HepG2 (cell line): ENCODE data around the gene ANO10. TPM values are rescaled to one million over a fixed set of nuclear protein-coding genes. Genes with fewer than 3 reads are reported as not detected.

Experiments
- ATAC-seq: fragments of 200-7000 bp; cut with Tn5 transposase; 3 replicates; pipeline ENCODE4 v1.9.1; 2020; ENCODE audit warnings: mild to moderate bottlenecking, moderate library complexity
- BruUV-seq: library from RNA; stranded (reverse); fragments of 400-500 nt; replicated peaks from 2 replicates; lab custom pipeline; 2021; lab: Mats Ljungman, UMichigan
- CTCF ChIA-PET: fragments of 300-600 bp; formaldehyde crosslinking; extraction: SDS; loops from one replicate; lab custom pipeline; 2021; ENCODE audit warnings: low total read pairs, inconsistent platforms, low intra/inter-chr PET ratio; lab: Yijun Ruan, JAX
- POLR2A ChIA-PET: fragments of 350-600 bp; sonication (Branson Sonifier 250); formaldehyde crosslinking; loops from one replicate; lab custom pipeline; 2020; ENCODE audit warnings: antibody characterized with exemption, inconsistent platforms; lab: Yijun Ruan, JAX
- DNase-seq: peaks from one replicate; pipeline ENCODE4 v3.0.0-alpha.2; 2015; ENCODE audit warnings: low spot score
- FAIRE-seq: peaks from 3 replicates; lab custom pipeline; 2011; peaks lifted over from hg19 to GRCh38; lab: Jason Lieb, UNC
- H2AFZ ChIP-seq: one replicate; pipeline ENCODE4 v1.6.1; 2011; ENCODE audit warnings: low read length, inconsistent platforms
- H3K27ac ChIP-seq: fragments of 300-600 bp; 3 replicates; pipeline ENCODE4 v1.8.0; 2011; ENCODE audit warnings: mixed run types, mild to moderate bottlenecking, mixed read lengths, low read length, inconsistent platforms; ENCODE audit not compliant: insufficient read depth; ENCODE audit errors: extremely low read length
- H3K27me3 ChIP-seq, 2 experiments: fragments of 200-600 bp in 1 of 2; 2 replicates in 1 of 2; 3 replicates in 1 of 2; pipeline versions ENCODE4 v1.6.0 to v1.8.0; 2011; ENCODE audit warnings: low read length in 2 of 2, mild to moderate bottlenecking in 2 of 2, moderate library complexity in 2 of 2, inconsistent platforms in 1 of 2; ENCODE audit not compliant: insufficient read depth in 2 of 2, control insufficient read depth in 1 of 2
- H3K36me3 ChIP-seq, 2 experiments: fragments of 200-600 bp in 1 of 2; replicated peaks in 1 of 2; 2 replicates in 1 of 2; 3 replicates in 1 of 2; pipeline versions ENCODE4 v1.5.1 to v1.8.0; 2011; ENCODE audit warnings: low read length in 2 of 2, inconsistent platforms in 1 of 2; ENCODE audit not compliant: insufficient read depth in 2 of 2, control insufficient read depth in 1 of 2
- H3K4me1 ChIP-seq: 2 replicates; pipeline ENCODE4 v1.5.1; 2012; ENCODE audit warnings: low read length, inconsistent platforms; ENCODE audit not compliant: insufficient read depth
- H3K4me2 ChIP-seq: 2 replicates; pipeline ENCODE4 v1.6.0; 2011; ENCODE audit warnings: low read depth, low read length, inconsistent platforms
- H3K4me3 ChIP-seq, 3 experiments: fragments of 200-600 bp in 1 of 3; sonication (generic), shearing (Covaris generic) in 1 of 3; replicated peaks in 1 of 3; 2 replicates each; pipeline ENCODE4 v1.5.1; 2011 to 2016; ENCODE audit warnings: low read length in 3 of 3, inconsistent platforms in 2 of 3, low read depth in 2 of 3, mild to moderate bottlenecking in 2 of 3, control low read depth in 1 of 3, mixed read lengths in 1 of 3; ENCODE audit not compliant: insufficient read depth in 1 of 3
- H3K79me2 ChIP-seq: one replicate; pipeline ENCODE4 v1.6.1; 2011; ENCODE audit warnings: low read length, inconsistent platforms; ENCODE audit not compliant: insufficient read depth
- H3K9ac ChIP-seq: 2 replicates; pipeline ENCODE4 v1.6.0; 2011; ENCODE audit warnings: mild to moderate bottlenecking, low read depth, low read length, inconsistent platforms; ENCODE audit not compliant: insufficient read depth
- H3K9me3 ChIP-seq: 2 replicates; pipeline ENCODE4 v1.5.1; 2012; ENCODE audit warnings: mild to moderate bottlenecking, low read length
- H4K20me1 ChIP-seq: 2 replicates; pipeline ENCODE4 v1.6.0; 2011; ENCODE audit warnings: inconsistent platforms, mild to moderate bottlenecking, low read length, moderate library complexity; ENCODE audit not compliant: insufficient read depth
- HOXA7 ChIP-seq: sonication (generic); formaldehyde crosslinking; IDR thresholded peaks from 2 replicates; pipeline ENCODE4 v1.8.1; 2022; ENCODE audit warnings: mild to moderate bottlenecking, missing genetic modification reagents, moderate library complexity
- JUN ChIP-seq: sonication (generic); formaldehyde crosslinking; IDR thresholded peaks from 2 replicates; pipeline ENCODE4 v1.4.0; 2020; ENCODE audit warnings: mild to moderate bottlenecking, missing genetic modification reagents
- JUNB ChIP-seq: sonication (generic); formaldehyde crosslinking; IDR thresholded peaks from 2 replicates; pipeline ENCODE4 v1.8.0; 2022; ENCODE audit warnings: missing genetic modification reagents, mild to moderate bottlenecking, borderline replicate concordance
- POGZ ChIP-seq: sonication (generic); formaldehyde crosslinking; IDR thresholded peaks from 2 replicates; pipeline ENCODE4 v1.4.0; 2020; ENCODE audit warnings: mild to moderate bottlenecking, missing genetic modification reagents
- POLR2A ChIP-seq, 2 experiments: IDR thresholded peaks; 2 replicates each; pipeline ENCODE4 v1.6.1; 2011; ENCODE audit warnings: low read depth in 2 of 2, low read length in 2 of 2, mild to moderate bottlenecking in 1 of 2, moderate library complexity in 1 of 2; ENCODE audit not compliant: insufficient read depth in 1 of 2
- RAD21 ChIP-seq: fragments of 450-650 bp; formaldehyde crosslinking; IDR thresholded peaks from 2 replicates; pipeline ENCODE4 v1.5.0; 2020; ENCODE audit warnings: mild to moderate bottlenecking
- RFX3 ChIP-seq: IDR thresholded peaks from 2 replicates; pipeline ENCODE4 v1.6.1; 2016; ENCODE audit warnings: missing biosample characterization, missing genetic modification reagents
- RXRB ChIP-seq: IDR thresholded peaks from 2 replicates; pipeline ENCODE4 v1.6.1; 2016; ENCODE audit warnings: borderline replicate concordance, missing genetic modification reagents, missing compliant biosample characterization
- SOX5 ChIP-seq: IDR thresholded peaks from 2 replicates; pipeline ENCODE4 v1.6.1; 2016; ENCODE audit warnings: borderline replicate concordance
- U2AF2 ChIP-seq: fragments of 200-400 bp; formaldehyde crosslinking; IDR thresholded peaks from 2 replicates; pipeline ENCODE4 v1.6.1; 2017; ENCODE audit warnings: low read depth, mild to moderate bottlenecking, low read length
- ZC3H13 ChIP-seq: sonication (generic); formaldehyde crosslinking; IDR thresholded peaks from 2 replicates; pipeline ENCODE4 v1.8.1; 2023; ENCODE audit warnings: mild to moderate bottlenecking, missing genetic modification reagents, moderate library complexity
- ZNF30 ChIP-seq: sonication (generic); formaldehyde crosslinking; IDR thresholded peaks from 2 replicates; pipeline ENCODE4 v1.5.0; 2020; ENCODE audit warnings: mild to moderate bottlenecking, missing genetic modification reagents
- ZNF337 ChIP-seq: sonication (generic); formaldehyde crosslinking; IDR thresholded peaks from 2 replicates; pipeline ENCODE4 v1.5.1; 2020; ENCODE audit warnings: missing genetic modification reagents, low read depth, mild to moderate bottlenecking, borderline replicate concordance
- ZNF672 ChIP-seq: sonication (generic); formaldehyde crosslinking; IDR thresholded peaks from 2 replicates; pipeline ENCODE4 v1.8.1; 2022; ENCODE audit warnings: missing genetic modification reagents
- ZNF674 ChIP-seq: sonication (generic); formaldehyde crosslinking; IDR thresholded peaks from 2 replicates; pipeline ENCODE4 v1.5.0; 2020; ENCODE audit warnings: low read depth, mild to moderate bottlenecking, missing genetic modification reagents
- WGBS: methylation state at CpG from one replicate; pipeline ENCODE4 v1.1.6; 2017; ENCODE audit warnings: low lambda C conversion rate; 5-methylcytosine and 5-hydroxymethylcytosine counted together
- in situ Hi-C: cut with HindIII; loops from 2 replicates; pipeline ENCODE4 v1.10.0; 2017; ENCODE audit warnings: low pct_unique_long_range_greater_than_20kb; ENCODE audit not compliant: extremely low pct_ligation_motif_present
- intact Hi-C: fragments of 100-400 bp; cut with micrococcal nuclease; formaldehyde crosslinking; loops from one replicate; pipeline ENCODE4 v1.10.0; 2022; ENCODE audit not compliant: unreplicated experiment
- polyA plus RNA-seq, 8 experiments: library from polyadenylated mRNA; depleted of rRNA in 3 of 8; stranded (reverse) in 7 of 8; unstranded in 1 of 8; fragments of >200 nt; fragmentation: Illumina TruSeq in 4 of 8; extraction: Trizol in 4 of 8; gene quantifications; 2 replicates each; pipeline versions ENCODE4 v1.2.1 to v1.2.3, GENCODE V29; 2011 to 2016; ENCODE audit warnings: low read depth in 4 of 8, missing spikeins in 1 of 8, mixed read lengths in 1 of 8; ENCODE audit not compliant: insufficient read depth in 1 of 8
- total RNA-seq, 5 experiments: library from RNA; depleted of rRNA; stranded (reverse); fragments of >200 nt; fragmentation: Illumina TruSeq; extraction: Trizol; gene quantifications; 2 replicates each; pipeline ENCODE4 v1.2.3, GENCODE V29; 2016; ENCODE audit warnings: low read depth in 1 of 5
- TF ChIP-seq, protein P1 (sequence below): conservative IDR thresholded peaks from 2 replicates; pipeline ENCODE4 v1.6.1; 2018; ENCODE audit warnings: missing genetic modification reagents
- TF ChIP-seq, protein P2 (sequence below): sonication (generic); formaldehyde crosslinking; IDR thresholded peaks from 2 replicates; pipeline ENCODE4 v1.8.0; 2022; ENCODE audit warnings: missing genetic modification reagents, mild to moderate bottlenecking, borderline replicate concordance
- TF ChIP-seq, protein P3 (sequence below): sonication (generic); formaldehyde crosslinking; IDR thresholded peaks from 2 replicates; pipeline ENCODE4 v1.5.1; 2020; ENCODE audit warnings: mild to moderate bottlenecking, missing genetic modification reagents, moderate library complexity
- TF ChIP-seq, protein P4 (sequence below): sonication (generic); formaldehyde crosslinking; IDR thresholded peaks from 2 replicates; pipeline ENCODE4 v1.9.0; 2022; ENCODE audit warnings: low read depth, missing genetic modification reagents
- TF ChIP-seq, protein P5 (sequence below): sonication (generic); formaldehyde crosslinking; IDR thresholded peaks from 2 replicates; pipeline ENCODE4 v1.5.0; 2020; ENCODE audit warnings: missing genetic modification reagents

ANO10 gene
- total and polyA plus RNA-seq, 2 of the 13 experiments (the other 11 are each of a cell fraction or from before 2014, with no cell fraction given): 10.4 to 13.1 TPM

DNA sequence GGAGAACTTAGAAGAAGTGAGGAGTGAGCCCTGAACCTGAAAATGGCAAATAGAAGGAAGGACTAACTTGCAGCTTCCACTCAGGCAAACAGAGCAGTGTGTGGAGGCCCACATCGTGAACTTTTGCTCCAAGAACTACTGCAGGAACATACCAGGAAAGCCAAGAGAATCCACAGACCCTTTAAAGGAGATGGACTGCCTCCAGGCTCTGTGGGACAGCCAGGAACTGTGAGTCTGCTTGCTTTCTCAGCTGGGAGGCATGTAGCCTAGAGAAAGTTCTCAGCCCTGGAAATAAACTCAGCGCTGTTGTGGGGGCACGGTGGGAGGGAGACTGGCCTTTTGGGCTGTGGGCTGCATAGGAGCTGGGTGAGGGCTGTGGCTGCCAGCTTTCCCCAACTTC lies 242.5 kb downstream of the ANO10 start:
- DNase-seq (no peak), FAIRE-seq (no peak), ATAC-seq (no peak)
- Histone ChIP-seq H3K4me1 (no peaks in the 10 kb centered on the region; the same call in 1 of the 2 replicates), H2AFZ (no peak overlapping the region), H3K4me3 (no peak overlapping the region), H4K20me1 (no peaks in the 10 kb centered on the region), H3K27me3 (no peaks in the 10 kb centered on the region), H3K9me3 (no peaks in the 10 kb centered on the region), H3K79me2 (no peaks in the 10 kb centered on the region), H3K9ac (no peak overlapping the region), H3K36me3 (no peaks in the 10 kb centered on the region), H3K4me2 (no peak overlapping the region), H3K27ac (no peak overlapping the region)
- POLR2A ChIA-PET: no interaction called here
- intact Hi-C loops: loop anchor here (2.0 kb wide), 1 partner anchor 419 kb away; no protein-coding TSS in a partner anchor
- BruUV-seq: no TSS peak
- CTCF ChIA-PET: no interaction called here
- 81% methylated on average over 3 of the region's 3 CpGs for WGBS
- TF ChIP-seq U2AF2: no peak
- TF ChIP-seq ZNF674 (CRISPR knock-in tag): no peak
- no peak for TF ChIP-seq RXRB (CRISPR knock-in tag)
- TF ChIP-seq JUNB: no peak
- TF ChIP-seq ZNF672: no peak
- TF ChIP-seq, protein P1, sequence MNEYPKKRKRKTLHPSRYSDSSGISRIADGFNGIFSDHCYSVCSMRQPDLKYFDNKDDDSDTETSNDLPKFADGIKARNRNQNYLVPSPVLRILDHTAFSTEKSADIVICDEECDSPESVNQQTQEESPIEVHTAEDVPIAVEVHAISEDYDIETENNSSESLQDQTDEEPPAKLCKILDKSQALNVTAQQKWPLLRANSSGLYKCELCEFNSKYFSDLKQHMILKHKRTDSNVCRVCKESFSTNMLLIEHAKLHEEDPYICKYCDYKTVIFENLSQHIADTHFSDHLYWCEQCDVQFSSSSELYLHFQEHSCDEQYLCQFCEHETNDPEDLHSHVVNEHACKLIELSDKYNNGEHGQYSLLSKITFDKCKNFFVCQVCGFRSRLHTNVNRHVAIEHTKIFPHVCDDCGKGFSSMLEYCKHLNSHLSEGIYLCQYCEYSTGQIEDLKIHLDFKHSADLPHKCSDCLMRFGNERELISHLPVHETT (CRISPR knock-in tag): no peak
- TF ChIP-seq, protein P2, sequence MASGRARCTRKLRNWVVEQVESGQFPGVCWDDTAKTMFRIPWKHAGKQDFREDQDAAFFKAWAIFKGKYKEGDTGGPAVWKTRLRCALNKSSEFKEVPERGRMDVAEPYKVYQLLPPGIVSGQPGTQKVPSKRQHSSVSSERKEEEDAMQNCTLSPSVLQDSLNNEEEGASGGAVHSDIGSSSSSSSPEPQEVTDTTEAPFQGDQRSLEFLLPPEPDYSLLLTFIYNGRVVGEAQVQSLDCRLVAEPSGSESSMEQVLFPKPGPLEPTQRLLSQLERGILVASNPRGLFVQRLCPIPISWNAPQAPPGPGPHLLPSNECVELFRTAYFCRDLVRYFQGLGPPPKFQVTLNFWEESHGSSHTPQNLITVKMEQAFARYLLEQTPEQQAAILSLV (CRISPR knock-in tag): no peak
- TF ChIP-seq, protein P3, sequence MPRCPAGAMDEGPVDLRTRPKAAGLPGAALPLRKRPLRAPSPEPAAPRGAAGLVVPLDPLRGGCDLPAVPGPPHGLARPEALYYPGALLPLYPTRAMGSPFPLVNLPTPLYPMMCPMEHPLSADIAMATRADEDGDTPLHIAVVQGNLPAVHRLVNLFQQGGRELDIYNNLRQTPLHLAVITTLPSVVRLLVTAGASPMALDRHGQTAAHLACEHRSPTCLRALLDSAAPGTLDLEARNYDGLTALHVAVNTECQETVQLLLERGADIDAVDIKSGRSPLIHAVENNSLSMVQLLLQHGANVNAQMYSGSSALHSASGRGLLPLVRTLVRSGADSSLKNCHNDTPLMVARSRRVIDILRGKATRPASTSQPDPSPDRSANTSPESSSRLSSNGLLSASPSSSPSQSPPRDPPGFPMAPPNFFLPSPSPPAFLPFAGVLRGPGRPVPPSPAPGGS (CRISPR knock-in tag): no peak
- no peak for TF ChIP-seq ZNF30 (CRISPR knock-in tag)
- TF ChIP-seq JUN (CRISPR knock-in tag): no peak
- no peak for TF ChIP-seq RAD21 (CRISPR knock-in tag)
- TF ChIP-seq, protein P4, sequence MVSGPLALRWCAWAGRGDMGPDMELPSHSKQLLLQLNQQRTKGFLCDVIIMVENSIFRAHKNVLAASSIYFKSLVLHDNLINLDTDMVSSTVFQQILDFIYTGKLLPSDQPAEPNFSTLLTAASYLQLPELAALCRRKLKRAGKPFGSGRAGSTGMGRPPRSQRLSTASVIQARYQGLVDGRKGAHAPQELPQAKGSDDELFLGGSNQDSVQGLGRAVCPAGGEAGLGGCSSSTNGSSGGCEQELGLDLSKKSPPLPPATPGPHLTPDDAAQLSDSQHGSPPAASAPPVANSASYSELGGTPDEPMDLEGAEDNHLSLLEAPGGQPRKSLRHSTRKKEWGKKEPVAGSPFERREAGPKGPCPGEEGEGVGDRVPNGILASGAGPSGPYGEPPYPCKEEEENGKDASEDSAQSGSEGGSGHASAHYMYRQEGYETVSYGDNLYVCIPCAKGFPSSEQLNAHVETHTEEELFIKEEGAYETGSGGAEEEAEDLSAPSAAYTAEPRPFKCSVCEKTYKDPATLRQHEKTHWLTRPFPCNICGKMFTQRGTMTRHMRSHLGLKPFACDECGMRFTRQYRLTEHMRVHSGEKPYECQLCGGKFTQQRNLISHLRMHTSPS: no peak
- TF ChIP-seq RFX3: no peak
- TF ChIP-seq ZC3H13: no peak
- no peak for TF ChIP-seq HOXA7 (CRISPR knock-in tag)
- no peak for TF ChIP-seq SOX5 (CRISPR knock-in tag)
- no peak for TF ChIP-seq POGZ (CRISPR knock-in tag)
- TF ChIP-seq, protein P5, sequence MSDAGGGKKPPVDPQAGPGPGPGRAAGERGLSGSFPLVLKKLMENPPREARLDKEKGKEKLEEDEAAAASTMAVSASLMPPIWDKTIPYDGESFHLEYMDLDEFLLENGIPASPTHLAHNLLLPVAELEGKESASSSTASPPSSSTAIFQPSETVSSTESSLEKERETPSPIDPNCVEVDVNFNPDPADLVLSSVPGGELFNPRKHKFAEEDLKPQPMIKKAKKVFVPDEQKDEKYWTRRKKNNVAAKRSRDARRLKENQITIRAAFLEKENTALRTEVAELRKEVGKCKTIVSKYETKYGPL (CRISPR knock-in tag): no peak
- no peak for TF ChIP-seq ZNF337 (CRISPR knock-in tag)
- TF ChIP-seq POLR2A (IDR thresholded peaks at IDR 0.05; ENCODE audit: insufficient read depth in 1 of 2, low read depth in 2 of 2, low read length in 2 of 2): no peak
- in situ Hi-C loops: loop anchor here (5.0 kb wide), 1 partner anchor 157 kb away; no protein-coding TSS in a partner anchor
